HepG2 (cell line): ENCODE results near the gene MYL6B. TPM values are rescaled to one million over a fixed set of nuclear protein-coding genes. Genes with fewer than 3 reads are reported as not detected.

Experiments used
- HNRNPLL ChIP-seq: fragments of 200-400 bp; formaldehyde crosslinking; IDR thresholded peaks from 2 replicates; pipeline ENCODE4 v1.6.1; 2017; ENCODE audit warnings: mild to moderate bottlenecking, low read depth, low read length; ENCODE audit not compliant: poor library complexity, severe bottlenecking
- MATR3 ChIP-seq: sonication (generic); formaldehyde crosslinking; IDR thresholded peaks from 2 replicates; pipeline ENCODE4 v1.4.0; 2020; ENCODE audit warnings: missing genetic modification reagents
- MTF1 ChIP-seq: sonication (generic); formaldehyde crosslinking; IDR thresholded peaks from 2 replicates; pipeline ENCODE4 v1.5.0; 2020; ENCODE audit warnings: missing genetic modification reagents
- NKX3-1 ChIP-seq: sonication (generic); formaldehyde crosslinking; IDR thresholded peaks from 2 replicates; pipeline ENCODE4 v1.5.0; 2020; ENCODE audit warnings: missing genetic modification reagents
- NR2F1 ChIP-seq, 2 experiments: fragments of 450-650 bp in 1 of 2; formaldehyde crosslinking in 1 of 2; IDR thresholded peaks; 2 replicates each; pipeline versions ENCODE4 v1.5.0 to v1.6.1; 2016 to 2020; ENCODE audit warnings: mild to moderate bottlenecking in 1 of 2, missing compliant biosample characterization in 1 of 2, missing genetic modification reagents in 1 of 2, moderate library complexity in 1 of 2
- PATZ1 ChIP-seq: sonication (generic); formaldehyde crosslinking; IDR thresholded peaks from 2 replicates; pipeline ENCODE4 v1.4.0; 2020; ENCODE audit warnings: missing genetic modification reagents
- PCBP2 ChIP-seq: fragments of 200-400 bp; formaldehyde crosslinking; optimal IDR thresholded peaks from 2 replicates; pipeline ENCODE3; 2018; ENCODE audit warnings: low read length, low read depth; ENCODE audit not compliant: poor library complexity, severe bottlenecking
- PRDM4 ChIP-seq: sonication (generic); formaldehyde crosslinking; IDR thresholded peaks from 2 replicates; pipeline ENCODE4 v1.9.0; 2021; ENCODE audit warnings: missing genetic modification reagents, borderline replicate concordance
- RARA ChIP-seq: IDR thresholded peaks from 2 replicates; pipeline ENCODE4 v1.6.1; 2016; ENCODE audit warnings: missing genetic modification reagents, missing compliant biosample characterization
- SIN3A ChIP-seq: IDR thresholded peaks from 2 replicates; pipeline ENCODE4 v1.6.1; 2011; ENCODE audit warnings: low read depth, mild to moderate bottlenecking, control low read depth, low read length, borderline replicate concordance
- SNAI1 ChIP-seq: sonication (generic); formaldehyde crosslinking; IDR thresholded peaks from 2 replicates; pipeline ENCODE4 v1.5.0; 2020; ENCODE audit warnings: mild to moderate bottlenecking, missing genetic modification reagents, borderline replicate concordance
- ZNF225 ChIP-seq: sonication (generic); formaldehyde crosslinking; IDR thresholded peaks from 2 replicates; pipeline ENCODE4 v1.4.0; 2020; ENCODE audit warnings: mild to moderate bottlenecking, missing genetic modification reagents
- ZNF513 ChIP-seq: sonication (generic); formaldehyde crosslinking; conservative IDR thresholded peaks from 2 replicates; pipeline ENCODE4 v1.5.0; 2020; ENCODE audit warnings: missing genetic modification reagents
- ZNF556 ChIP-seq: sonication (generic); formaldehyde crosslinking; IDR thresholded peaks from 2 replicates; pipeline ENCODE4 v1.4.0; 2020; ENCODE audit warnings: mild to moderate bottlenecking, missing genetic modification reagents, borderline replicate concordance
- ZNF775 ChIP-seq: sonication (generic); formaldehyde crosslinking; IDR thresholded peaks from 2 replicates; pipeline ENCODE4 v1.4.0; 2020; ENCODE audit warnings: missing genetic modification reagents, mild to moderate bottlenecking, moderate library complexity, borderline replicate concordance
- ZUFSP ChIP-seq: sonication (generic); formaldehyde crosslinking; IDR thresholded peaks from 2 replicates; pipeline ENCODE4 v1.9.0; 2021; ENCODE audit warnings: missing genetic modification reagents, mild to moderate bottlenecking, borderline replicate concordance
- polyA plus RNA-seq, 8 experiments: library from polyadenylated mRNA; depleted of rRNA in 3 of 8; stranded (reverse) in 7 of 8; unstranded in 1 of 8; fragments of >200 nt; fragmentation: Illumina TruSeq in 4 of 8; extraction: Trizol in 4 of 8; gene quantifications; 2 replicates each; pipeline versions ENCODE4 v1.2.1 to v1.2.3, GENCODE V29; 2011 to 2016; ENCODE audit warnings: low read depth in 4 of 8, missing spikeins in 1 of 8, mixed read lengths in 1 of 8; ENCODE audit not compliant: insufficient read depth in 1 of 8
- total RNA-seq, 5 experiments: library from RNA; depleted of rRNA; stranded (reverse); fragments of >200 nt; fragmentation: Illumina TruSeq; extraction: Trizol; gene quantifications; 2 replicates each; pipeline ENCODE4 v1.2.3, GENCODE V29; 2016; ENCODE audit warnings: low read depth in 1 of 5

The MYL6B gene
- total and polyA plus RNA-seq, 2 of the 13 experiments (the other 11 are each of a cell fraction or from before 2014, with no cell fraction given), result 75.7 to 88.7 TPM

DNA sequence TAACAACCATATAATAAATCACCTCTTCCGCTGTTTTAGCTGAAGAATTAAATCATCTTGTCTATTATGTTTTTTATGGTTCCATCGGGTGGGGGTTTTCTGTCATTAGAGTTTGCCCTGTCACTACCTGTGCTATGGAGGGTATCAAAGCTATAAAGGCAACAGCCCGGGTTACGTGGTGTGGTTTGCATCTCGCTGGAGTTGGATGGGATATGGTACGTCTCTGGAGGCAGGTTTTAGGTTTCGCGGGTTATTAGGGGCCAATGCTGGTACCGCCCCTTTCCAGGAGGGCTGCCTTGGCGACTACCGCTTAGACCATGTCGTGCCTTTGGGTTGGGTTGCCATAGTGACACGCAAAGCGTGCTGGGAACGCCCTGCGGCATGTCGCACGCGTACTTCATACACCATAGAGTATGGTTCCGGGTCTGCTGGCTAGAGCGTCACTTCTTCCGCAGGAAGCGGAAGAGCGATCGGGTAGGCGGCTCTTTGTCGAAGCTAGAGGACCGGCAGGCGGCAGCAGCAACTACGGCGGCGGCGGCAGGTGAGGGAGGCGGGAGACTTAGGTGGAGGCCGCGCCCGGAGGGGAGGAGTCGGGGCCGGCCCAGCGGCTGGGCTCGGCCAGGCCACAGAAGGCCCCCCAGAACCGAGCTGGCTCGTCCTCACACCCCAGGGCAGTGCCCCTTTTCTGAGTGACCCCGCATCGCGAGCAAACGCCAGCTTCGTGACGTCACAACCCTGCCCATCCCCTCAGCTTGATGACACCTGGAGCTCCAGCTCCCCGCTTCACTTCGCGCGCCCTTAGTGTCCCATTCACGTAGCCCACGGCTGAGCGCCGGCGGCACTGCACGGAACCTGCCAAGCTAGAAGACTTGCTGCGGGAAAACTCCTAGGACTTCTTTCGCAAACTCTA, 34.4 kb upstream of the MYL6B start, which contains the start of gene ZC3H10 (continued):
- TF ChIP-seq HNRNPLL (peak; percentile 92), RARA (CRISPR knock-in tag) (peak; percentile 39; the same call in 1 of the 2 replicates), ZNF775 (CRISPR knock-in tag) (no peak), NKX3-1 (CRISPR knock-in tag) (no peak), MATR3 (CRISPR knock-in tag) (no peak), ZNF556 (peak; percentile 82), ZNF513 (CRISPR knock-in tag) (no peak), PCBP2 (no peak), ZUFSP (no peak), SNAI1 (no peak), MTF1 (CRISPR knock-in tag) (no peak), PATZ1 (CRISPR knock-in tag) (0 out of 2 replicates have a peak, but pooled peaks have one; percentile 18), NR2F1 (CRISPR knock-in tag; IDR thresholded peaks at IDR 0.05) (no peak), SIN3A (peak; percentile 98), ZNF225 (CRISPR knock-in tag) (no peak), PRDM4 (CRISPR knock-in tag) (no peak)
